NCI-H460 (cell line): ENCODE data around the gene SLC48A1. TPM values are rescaled to one million over a fixed set of nuclear protein-coding genes. Genes with fewer than 3 reads are reported as not detected.

ENCODE experiments used
- DNase-seq: peaks from one replicate; pipeline ENCODE4 v3.0.0-alpha.2; 2016; ENCODE audit warnings: low read depth; ENCODE audit errors: extremely low read depth
- total RNA-seq: library from RNA; depleted of rRNA; stranded (reverse); fragments of >200 nt; shearing (Covaris generic); gene quantifications from 2 replicates; pipeline ENCODE4 v1.2.3, GENCODE V29; 2014; rRNA removed

Gene SLC48A1
- total RNA-seq, 1 experiment from 2014 or later: 111 TPM

DNA sequence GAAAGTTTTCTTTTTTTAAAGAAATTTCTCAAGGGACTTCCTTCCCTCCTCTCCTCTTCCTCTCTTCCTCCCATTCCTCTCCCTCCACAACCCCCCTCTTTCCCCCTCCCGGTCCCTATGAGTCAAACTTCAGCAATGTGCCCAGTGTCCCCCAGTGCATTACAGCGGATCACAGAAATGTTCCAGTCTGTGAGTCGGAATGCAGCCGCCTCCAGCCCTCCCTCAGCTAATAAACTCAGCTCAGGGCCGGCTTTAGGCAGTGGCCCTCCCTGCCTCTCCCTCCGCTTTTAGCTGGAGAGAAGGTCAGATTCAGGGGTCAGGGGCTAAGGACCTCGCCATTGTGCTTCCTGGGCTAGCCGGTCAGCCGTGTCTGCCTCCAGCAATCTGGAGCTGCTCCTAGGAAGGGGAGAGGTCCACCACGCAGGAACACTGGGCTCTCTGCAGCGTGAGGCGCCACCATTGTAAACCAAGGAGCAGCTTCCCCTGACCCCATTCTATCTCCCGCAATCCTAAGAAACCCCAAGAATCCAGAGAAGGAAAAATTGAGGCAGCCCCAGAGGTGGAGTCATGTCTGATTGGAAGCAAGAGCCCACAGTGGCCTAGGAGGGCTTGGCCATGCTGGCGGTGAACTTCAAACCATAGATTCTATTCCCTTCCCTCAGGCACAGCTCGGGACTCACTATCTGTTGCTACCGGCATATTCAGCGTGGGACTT is 47.8 kb downstream of the SLC48A1 start:
- peak; percentile 85 for DNase-seq

DNA sequence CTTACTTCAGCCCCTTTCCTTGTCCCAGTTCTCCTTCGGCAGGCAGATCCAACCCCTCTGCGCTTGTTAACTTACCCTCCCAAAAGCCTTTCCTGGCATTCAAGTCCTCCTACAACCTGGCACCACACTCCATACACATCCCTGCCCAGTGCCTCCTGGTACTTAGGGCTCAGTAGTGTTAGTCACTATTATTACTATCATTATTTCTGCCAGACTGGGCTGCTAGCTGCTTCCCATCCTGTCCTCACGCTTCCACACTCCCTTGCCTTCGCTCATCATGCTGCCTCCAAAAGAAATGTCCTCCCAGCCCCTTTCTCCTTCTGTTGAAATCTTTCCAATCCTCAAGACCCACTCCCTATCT is 48.3 kb downstream of the SLC48A1 start:
- DNase-seq: no peak

- no peak for DNase-seq
Observed at GRCh38 chr12:47822401-47822800, 49.4 kb downstream of the SLC48A1 start.

- DNase-seq: no peak
Observed at GRCh38 chr12:47822863-47823262, 49.8 kb downstream of the SLC48A1 start.

GRCh38 chr12:47823422-47824086 is 50.5 kb downstream of the SLC48A1 start:
- DNase-seq: no peak

- DNase-seq: no peak
Observed at GRCh38 chr12:47824198-47824597, 51.2 kb downstream of the SLC48A1 start.

GRCh38 chr12:47824635-47825034 is 51.6 kb downstream of the SLC48A1 start:
- DNase-seq: no peak

- no peak for DNase-seq
Observed at GRCh38 chr12:47825173-47825639, 52.2 kb downstream of the SLC48A1 start.

DNA sequence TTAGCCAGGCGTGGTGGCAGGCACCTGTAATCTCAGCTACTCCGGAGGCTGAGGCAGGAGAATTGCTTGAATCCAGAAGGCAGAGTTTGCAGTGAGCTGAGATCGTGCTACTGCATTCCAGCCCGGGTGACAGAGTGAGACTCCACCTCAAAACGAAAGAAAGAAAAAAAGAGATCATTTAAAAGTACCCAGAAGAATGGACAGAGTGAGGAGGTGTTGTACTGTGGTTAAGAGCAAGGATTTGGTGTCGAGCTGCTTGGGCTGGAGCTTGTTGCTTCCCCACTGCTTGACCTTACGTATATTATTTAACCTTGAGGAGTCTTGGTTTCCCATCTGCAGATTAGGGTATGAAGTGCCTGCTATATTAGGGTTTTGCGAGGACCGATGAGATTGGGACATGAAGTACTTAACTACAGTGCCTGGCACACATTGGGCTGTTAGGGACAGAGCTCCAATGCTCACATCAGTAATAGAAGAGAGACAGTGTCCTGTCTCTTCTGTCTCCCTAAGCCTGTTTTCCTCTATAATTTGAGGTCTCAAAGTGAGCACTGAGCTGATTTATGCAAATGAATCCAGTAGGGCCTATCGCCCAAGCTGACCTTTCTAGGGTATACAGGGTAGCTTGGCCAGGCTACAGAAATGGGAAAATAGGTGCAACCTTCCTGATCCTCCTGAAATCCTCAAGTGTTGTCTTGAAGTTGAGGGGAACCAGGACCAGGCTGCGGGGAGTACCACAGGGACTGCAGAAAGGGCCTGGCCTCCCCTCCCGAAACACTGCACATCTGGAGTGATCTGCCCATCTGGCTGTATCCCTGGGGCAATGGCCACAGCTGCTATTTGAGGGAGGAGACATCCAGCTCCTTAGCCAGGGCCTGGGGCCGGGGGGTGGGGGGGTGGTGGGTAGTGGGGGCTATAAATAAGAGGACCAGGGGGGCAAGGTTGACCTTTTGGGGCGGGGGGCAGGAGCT is 55.3 kb downstream of the SLC48A1 start:
- no peak for DNase-seq

DNA sequence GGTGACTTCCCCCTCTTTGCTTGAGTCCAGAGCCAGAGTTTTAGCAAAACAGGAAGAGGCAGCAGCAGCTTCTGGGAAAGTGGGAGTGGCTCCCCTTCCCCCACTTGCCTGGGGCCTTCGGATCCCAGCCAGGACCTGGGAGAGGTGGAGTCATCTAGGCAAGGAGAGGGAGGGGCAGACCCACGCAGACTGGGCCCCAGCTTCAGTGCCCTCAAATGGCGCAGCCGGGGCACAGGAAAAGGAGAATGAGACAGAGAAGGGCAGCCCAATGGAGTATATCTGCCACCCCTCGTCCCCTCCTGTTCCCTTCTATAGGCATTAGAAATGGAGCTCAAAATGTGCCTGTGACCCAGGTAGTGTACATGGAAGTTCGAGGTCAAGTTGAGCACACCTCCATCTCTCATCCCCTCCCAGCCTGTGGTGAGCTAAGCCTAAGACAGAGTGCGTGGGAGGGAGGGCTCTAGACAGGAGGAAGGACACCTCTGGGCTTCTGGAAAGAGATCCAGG is 56.0 kb downstream of the SLC48A1 start:
- peak; percentile 65 for DNase-seq

DNA sequence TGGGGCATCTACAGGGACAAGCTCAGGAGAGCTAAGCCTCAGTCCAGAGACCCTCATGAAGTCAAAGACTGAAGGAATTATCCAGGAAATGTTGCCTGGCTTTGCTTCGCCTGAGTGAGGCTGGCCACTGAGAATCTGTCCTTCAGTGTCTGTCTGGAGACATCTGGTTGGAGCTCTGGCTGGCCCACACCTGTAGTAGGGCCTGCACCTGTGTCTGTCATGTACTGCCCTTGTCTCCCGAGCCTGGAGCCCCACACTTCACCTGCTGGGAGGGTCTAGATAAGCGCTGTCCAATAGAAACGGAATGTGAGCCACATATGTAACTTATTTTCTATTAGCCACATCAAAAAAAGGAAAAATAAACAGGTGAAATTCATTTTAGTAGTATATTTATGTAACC is 56.5 kb downstream of the SLC48A1 start:
- DNase-seq: no peak

Other genes with a start within 250 kb of the SLC48A1 start
- gene RPAP3, start 67.2 kb upstream of the SLC48A1 start, total RNA-seq: 37.9 and 43.7 TPM in 2 replicates
- 0.17 and 0.37 TPM in 2 replicates for gene ENDOU, start 47.7 kb upstream of the SLC48A1 start, total RNA-seq
- gene RAPGEF3, start 14.4 kb upstream of the SLC48A1 start, total RNA-seq: 7.6 and 10.8 TPM in 2 replicates
- 16.5 and 17.2 TPM in 2 replicates for gene HDAC7, start 46.7 kb downstream of the SLC48A1 start, total RNA-seq
- 2.4 TPM in 2 replicates for gene VDR, start 131.8 kb downstream of the SLC48A1 start, total RNA-seq
- 191 and 195 TPM in 2 replicates for gene TMEM106C, start 190.4 kb downstream of the SLC48A1 start, total RNA-seq
- 4.0 and 4.8 TPM in 2 replicates for gene COL2A1, start 231.2 kb downstream of the SLC48A1 start, total RNA-seq